NCI-H446 (cell line): ENCODE data around the gene BCL6B.
A peak's percentile ranks its signal among the peaks of the same experiment; 100 is the strongest.
"Not testable (repeated sequence)": the region's sequence is repeated elsewhere in the genome, so short reads cannot be mapped to it uniquely, and the experiment has no call there.

Source experiments
- DNase-seq, 2 experiments: peaks; one replicate each; lab custom pipeline; 2025; lab: John Stamatoyannopoulos, UW

BCL6B gene, protein sequence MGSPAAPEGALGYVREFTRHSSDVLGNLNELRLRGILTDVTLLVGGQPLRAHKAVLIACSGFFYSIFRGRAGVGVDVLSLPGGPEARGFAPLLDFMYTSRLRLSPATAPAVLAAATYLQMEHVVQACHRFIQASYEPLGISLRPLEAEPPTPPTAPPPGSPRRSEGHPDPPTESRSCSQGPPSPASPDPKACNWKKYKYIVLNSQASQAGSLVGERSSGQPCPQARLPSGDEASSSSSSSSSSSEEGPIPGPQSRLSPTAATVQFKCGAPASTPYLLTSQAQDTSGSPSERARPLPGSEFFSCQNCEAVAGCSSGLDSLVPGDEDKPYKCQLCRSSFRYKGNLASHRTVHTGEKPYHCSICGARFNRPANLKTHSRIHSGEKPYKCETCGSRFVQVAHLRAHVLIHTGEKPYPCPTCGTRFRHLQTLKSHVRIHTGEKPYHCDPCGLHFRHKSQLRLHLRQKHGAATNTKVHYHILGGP

DNA sequence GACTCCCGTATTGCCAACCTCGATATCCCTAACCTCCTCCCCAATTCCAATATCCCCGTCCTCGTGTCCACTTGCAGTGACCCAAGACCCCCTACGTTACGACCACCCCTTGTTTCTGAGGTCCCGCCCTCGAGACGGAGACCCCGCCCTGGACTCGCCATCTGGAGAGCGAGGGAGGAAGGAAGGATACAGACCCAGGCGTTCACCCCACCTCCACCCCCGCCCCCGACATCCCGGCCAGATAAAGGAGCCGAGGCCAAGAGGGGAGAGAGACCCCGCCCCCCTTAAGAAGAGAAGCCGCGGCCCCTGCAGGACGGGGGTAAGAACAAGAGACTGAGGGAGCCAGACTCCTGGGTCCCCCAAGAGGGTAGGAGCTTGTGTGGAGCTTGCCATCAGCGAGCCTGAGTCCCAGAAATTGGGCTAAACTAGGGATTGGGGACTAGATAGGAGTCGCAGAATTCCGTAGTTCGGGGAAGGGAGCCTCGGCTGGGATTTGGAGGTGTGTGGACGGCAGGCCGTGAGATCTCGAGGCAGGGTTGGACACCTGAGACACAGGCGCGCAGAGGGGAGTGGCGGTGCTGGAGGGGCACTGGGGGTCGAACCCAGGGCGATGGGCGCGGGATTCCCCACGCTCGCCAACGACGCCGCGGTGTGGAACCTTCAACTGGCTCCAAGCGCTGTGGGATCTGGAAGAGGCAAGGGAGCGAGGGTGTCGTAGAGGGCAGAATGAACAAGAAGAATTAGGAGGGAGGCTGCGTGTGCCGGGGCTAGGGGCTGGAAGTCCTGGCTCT lies at the start of gene BCL6B:
Gene BCL6B, plus strand, starts transcription at position 270 of the 791 bp plus-strand sequence. CDS start 622 bp downstream, outside the sequence.
- no peak for DNase-seq

DNA sequence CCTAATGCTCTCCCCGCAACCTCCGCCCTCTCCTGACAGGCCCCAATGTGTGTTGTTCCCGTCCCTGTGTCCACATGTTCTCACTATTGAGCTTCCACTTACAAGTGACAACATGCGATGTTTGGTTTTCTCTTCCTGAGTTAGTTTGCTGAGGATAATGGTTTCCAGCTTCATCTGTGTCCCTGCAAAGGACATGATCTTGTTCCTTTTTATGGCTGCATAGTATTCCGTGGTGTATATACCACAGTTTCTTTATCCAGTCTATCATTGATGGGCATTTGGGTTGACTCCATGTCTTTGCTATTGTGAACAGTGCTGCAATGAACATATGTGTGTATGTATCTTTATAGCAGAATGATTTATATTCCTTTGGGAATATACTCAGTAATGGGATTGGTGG lies 43.4 kb upstream of the BCL6B start:
- not testable (repeated sequence) for DNase-seq

DNA sequence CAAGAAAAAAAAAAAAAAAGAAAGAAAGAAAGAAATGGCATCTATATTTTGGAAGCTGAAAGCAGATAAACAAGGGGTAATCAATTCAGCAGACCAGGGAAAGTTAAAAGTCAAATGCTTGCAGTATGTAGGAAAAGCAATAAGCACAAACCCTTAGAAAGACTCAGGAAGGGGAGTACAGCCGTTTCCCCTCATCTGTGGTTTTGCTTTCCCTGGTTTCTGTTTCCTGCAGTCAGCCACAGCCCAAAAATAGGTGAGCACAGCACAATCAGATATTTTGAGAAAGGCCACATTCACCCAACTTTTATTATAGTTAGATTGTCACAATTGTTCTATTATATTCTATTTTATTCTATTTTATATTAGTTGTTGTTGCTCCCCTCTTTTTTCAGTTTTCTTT lies 41.4 kb upstream of the BCL6B start:
- DNase-seq = no peak

DNA sequence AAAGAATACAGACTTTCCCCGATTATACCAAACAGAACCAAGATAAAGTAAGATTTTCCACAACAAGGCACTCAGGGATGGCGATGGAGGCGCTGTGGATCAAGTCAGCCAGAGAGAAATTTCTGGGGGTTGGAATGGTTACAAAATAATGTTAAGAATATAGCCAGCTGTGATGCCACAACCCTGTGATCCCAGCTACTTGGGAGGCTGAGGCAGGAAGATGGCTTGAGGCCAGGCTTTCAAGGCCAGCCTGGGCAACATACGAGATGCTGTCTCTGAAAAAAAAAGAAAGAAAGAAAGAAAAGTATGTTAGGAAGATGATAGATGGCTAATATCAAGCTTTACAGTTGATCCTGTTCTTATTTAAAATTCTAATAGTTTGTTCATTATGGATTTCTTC lies 37.6 kb upstream of the BCL6B start:
- no peak for DNase-seq

DNA sequence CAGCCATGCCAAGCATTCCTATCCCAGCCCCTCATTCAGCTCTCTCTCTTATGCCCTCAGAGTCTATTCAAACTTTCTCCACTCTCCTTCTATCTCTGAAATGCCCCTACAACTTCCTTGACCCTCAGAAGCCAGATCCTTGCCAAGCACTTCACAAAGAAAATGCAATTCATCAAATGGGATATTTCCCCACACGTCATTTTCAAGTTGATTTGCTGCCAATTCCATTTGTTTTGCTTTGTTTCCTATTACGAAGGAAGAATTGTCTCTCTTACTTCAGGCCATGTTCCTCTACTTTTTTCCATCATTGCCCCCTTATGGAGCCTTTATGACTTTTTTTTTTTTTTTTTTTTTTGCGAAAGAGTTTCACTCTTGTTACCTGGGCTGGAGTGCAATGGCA lies 36.2 kb upstream of the BCL6B start:
- DNase-seq = no peak

DNA sequence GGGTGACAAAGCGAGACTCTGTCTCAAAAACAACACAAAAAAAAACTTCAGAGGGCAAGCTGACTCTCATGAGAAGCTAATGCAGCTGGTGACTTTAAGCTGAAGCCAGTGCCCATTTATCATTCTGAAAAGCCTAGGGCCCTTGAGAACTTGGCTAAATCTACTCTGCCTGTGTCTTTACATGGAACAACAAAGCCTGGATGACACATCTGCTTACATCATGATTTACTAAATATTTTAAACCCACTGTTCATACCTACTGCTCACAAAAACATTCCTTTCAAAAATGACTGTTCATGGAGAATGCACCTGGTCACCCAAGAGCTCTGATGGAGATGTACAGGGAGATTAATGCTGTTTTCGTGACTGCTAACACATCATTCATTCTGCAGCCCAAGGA lies 33.1 kb upstream of the BCL6B start:
- no peak for DNase-seq

DNA sequence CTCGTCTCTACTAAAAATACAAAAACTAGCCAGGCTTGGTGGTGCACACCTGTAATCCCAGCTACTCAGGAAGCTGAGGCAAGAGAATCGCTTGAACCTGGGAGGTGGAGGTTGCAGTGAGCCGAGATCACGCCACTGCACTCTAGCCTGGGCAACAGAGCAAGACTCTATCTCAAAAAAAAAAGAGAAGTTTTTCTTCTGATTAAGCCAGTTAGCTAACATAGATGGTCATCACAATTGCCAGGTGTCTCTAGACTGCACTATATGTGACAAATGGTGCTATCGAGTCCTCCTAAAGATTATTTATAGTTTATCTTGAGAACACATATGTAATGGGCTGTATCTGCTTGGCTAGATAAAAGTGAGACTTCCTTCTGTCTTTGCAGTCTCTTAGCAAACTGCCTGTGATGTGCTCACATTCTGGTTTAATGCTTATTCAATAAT lies 29.2 kb upstream of the BCL6B start:
- not testable (repeated sequence) for DNase-seq

DNA sequence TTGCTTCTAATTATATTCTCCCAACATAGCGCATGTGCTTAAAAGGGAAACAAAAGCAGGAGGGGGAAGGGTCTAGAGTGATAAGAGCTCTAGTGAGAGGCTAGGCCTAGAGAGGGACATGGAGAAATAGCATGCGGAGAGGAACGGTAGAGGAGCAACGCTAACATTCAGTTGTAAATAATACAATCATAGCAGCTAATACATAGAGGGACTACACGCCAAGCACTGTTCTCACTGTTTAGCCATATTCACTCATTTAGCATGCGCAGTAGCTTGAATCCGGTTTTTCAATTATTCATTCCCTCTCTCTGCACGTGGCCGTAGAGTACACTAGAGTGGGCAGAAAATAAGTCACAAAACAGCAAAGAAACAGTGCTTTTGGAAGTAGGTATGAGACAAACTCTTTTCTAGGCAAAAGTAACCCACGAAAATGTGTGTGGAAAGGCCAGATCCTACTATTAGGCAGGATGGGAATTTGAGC lies 28.7 kb upstream of the BCL6B start:
- DNase-seq = no peak

DNA sequence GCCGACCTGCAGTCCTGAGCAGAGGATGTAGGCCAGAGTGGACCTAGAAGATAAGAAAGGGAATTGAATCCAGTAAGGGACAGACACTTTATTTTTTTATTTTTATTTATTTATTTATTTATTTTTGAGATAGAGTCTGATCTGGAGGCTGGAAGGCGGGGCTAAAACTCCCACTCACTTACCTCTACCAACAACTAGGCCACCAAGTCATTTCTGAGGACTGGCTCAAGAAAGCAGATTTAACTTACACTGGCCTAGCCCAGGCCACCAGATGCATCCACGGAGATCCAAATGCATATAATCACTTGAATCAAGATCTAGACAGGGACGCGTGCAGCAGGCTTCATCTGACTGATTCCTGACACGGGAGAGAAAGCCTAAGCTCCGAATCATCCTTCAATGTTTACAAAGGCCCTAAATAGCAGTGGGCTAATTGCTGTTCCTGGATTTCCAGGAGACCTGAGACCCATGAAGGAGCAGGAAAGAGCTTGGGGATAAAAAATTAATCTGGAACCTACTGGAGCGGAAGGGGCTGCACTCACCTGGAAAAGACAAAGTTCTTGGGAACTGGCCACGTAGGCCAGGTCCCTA lies 28.1 kb upstream of the BCL6B start:
- DNase-seq = no peak

DNA sequence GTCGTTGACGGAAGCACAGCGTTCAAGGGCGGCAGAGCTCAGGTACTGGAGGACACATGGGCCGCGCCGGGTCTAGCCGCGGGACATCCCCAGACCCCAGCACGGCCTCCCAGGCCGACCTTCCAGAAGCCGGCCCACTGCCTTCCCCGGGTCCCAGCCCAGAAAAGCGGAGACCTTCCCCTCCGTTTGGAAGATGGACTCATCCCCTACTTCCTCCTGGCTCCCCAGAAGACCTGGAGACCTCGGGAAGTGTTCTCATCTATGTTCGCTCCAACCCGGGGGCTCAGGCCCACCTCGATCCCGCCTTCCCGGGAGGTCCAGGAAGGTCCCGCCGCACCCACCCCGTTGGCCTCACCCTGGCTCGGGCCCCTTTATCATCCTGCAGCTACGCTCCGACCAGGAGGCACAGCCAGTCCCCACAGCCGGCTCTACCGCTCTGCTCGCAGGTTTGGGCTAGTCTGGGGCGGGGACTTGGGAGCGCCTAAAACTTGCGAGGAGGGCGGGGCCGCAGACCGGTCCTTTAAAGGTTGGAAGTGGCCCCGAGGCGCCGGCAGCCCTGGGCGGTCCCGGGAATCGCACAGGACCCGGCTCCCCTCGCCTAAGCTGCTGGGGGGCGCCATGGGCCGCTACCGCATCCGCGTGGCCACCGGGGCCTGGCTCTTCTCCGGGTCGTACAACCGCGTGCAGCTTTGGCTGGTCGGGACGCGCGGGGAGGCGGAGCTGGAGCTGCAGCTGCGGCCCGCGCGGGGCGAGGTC lies 27.2 kb upstream of the BCL6B start, which contains the start of gene ALOX12:
Gene ALOX12, plus strand, starts transcription at position 550 of the 756 bp plus-strand sequence. Its CDS starts 69 bp downstream, at position 619.
- DNase-seq = no peak

DNA sequence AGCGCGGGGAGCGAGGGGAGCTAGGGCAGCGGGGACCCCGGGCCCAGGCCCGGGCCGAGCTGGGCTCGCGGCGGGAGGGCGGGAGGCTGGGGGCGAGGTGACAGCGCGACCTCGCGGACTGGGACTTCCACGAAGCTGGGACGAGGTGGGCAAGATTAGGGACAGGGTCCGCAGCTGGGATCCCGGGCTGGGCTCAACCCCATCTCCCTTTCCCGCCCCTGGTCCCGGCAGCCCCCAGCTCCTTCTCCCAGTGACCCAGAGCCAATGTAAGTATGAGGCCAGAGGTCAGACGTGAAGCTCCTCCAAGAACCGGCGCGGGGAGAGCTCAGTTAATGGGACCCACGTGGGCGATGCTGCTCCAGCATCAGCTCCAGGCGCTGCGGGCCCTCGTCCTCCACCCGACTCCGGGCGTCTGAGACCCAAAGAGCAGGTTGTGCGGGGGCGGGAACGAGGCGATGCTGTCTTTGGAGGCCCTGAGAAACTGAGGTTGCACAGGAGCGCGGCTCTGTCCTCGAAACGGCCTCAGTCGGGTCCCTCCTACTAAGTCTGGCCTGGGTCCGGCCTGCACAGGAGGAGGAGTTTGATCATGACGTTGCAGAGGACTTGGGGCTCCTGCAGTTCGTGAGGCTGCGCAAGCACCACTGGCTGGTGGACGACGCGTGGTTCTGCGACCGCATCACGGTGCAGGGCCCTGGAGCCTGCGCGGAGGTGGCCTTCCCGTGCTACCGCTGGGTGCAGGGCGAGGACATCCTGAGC lies 26.4 kb upstream of the BCL6B start:
- DNase-seq = no peak

DNA sequence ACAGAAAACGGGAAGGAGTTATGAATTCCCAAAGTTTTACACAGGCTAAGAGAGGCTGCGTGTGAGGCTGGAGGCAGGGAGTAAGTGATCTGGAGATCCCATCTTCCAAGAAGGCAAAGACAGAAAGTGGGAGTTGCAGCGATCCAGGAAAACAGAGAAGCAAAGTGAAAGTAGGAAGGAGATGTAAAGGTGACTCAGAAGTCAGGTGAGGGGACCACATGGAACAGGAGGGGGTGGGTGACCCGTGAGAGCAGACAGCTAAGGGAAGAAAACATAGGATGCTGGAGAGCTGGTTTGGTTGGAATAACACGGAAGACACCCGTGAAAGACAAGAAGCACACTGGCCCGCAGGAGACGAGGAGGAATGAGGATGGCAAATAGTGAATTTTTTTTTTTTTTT lies 25.7 kb upstream of the BCL6B start:
- DNase-seq = no peak

DNA sequence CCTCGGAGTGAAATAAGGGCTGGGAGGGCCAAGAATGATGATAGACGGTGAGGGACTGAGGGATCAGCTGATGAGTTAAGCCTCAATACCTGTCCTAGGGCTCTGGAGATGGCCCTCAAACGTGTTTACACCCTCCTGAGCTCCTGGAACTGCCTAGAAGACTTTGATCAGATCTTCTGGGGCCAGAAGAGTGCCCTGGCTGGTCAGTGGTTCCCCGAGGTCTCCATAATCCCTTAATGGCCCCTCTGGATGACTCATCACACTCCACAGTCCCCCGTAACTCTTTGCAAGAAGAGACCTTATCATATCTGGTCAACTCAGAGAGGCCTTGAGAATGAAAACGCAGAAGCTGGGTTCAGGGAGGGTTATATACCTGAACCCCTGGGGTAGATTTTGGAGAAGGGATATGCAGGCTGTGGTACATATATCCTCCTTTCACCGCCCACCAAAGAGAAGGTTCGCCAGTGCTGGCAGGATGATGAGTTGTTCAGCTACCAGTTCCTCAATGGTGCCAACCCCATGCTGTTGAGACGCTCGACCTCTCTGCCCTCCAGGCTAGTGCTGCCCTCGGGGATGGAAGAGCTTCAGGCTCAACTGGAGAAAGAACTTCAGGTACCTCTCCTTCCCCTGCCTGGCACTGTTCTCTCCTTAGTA lies 23.9 kb upstream of the BCL6B start:
- no peak for DNase-seq

DNA sequence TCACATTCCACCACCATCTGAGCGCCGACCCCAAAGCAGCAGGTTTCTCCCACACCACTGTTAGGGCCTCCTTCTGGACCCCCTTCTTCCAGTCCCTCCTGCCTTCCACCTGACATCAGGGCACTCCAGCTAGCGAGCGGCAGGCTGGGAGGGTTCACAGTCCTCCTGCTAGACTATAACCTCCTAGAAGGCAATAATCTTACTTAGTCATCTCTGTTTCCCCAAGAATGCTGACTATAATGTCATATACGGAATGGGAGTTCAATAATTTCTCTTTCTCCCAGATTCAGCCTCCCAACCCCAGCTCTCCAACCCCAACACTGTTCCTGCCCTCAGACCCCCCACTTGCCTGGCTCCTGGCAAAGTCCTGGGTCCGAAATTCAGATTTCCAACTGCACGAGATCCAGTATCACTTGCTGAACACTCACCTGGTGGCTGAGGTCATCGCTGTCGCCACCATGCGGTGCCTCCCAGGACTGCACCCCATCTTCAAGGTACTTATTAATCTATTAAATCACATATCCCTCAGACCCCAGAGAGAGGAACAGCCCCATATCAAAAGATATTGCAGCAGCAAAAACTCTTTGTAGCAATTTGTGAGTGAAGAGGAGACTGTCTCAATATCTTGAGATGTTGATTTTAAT lies 21.4 kb upstream of the BCL6B start:
- no peak for DNase-seq

DNA sequence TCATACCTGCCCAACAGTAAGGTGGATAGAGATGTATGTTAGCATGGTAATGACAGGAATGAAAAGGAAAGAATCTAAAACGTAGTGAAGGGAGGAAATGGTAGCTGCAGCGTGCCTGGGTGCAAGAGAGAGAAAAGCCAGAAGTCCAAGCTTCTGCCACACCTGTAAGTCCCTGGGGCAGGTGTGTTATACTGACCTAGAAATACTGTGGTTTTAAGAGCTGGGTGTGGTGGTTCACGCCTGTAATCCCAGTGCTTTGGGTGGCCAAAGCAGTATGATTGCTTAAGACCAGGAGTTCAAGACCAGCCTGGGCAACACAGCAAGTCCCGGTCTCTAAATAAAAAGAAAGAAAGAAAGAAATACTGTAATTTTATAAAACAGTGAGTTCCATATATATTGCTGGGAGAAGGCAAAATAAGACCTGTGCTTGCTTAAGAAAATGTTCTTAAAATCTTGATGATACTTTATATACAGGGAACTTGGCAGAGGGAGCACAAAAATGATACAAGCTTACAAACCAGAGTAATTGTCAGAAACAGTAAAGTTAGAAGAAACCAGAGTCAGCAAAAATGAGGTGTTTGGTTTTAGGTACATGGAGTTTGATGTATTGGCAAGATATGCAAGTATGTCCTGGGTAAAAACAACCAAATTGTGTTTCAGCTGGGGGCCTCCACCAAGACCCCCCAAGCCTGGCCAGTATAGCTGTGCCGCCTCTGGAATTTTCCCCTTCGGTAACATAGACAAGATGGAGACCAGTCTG lies 20.4 kb upstream of the BCL6B start:
- no peak for DNase-seq

DNA sequence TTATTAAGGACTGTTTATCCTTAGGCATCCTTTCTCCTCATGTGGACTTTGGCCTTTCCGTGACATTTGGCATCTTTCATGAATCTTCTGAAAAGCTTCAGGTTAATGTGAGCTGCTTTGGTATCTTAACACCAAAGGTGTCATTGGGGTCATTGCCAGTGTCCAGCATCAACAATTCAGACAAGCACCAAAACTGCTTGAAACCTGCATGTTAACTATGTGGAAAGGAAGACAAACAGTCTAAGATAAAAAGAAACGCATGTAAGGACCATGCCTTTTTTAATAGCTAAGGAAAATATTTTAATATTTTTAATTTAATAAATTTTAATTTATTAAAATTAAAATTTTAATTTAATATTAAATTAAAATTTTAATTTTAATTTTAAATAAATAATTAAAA lies 19.1 kb upstream of the BCL6B start:
- no peak for DNase-seq

DNA sequence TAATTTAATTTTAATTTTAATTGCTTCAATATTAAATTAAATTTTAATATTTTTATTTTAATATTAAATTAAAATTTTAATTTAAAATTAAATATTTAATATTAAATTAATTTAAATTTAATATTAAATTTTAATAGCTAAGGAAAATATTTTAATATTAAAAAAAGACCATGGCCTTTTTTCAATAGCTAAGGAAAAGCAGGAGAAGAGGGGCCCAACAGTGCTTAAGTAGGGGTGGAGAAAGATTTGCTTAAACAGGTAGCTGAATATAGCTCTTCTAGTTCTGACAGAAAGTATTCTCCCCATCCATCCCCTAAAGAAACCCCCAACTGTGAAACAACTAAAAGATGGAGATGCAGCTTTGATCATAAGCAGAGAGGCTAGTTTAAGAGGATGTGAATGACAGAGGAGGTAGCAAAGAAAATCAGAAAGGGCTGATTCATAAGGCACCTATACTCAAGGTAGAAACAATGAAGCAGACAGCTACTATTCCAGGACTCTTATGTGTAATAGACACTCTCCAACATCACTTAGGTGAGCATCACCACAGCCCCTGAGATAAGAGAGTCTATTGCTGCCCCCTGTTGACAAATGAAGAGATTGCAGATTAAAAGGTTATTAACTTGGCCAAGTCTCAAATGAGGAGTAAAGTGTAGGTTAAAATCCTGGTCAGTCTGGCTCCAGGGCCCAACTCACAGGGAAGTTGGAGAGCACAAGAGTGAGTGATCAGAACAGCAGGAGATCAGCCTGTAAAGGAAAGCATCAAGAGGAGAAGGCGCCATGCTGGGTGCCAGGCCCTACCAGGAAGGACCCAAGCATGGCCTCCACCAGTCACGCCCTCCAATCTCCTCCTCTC lies 18.2 kb upstream of the BCL6B start:
- DNase-seq = peak; percentile 45 to 67

DNA sequence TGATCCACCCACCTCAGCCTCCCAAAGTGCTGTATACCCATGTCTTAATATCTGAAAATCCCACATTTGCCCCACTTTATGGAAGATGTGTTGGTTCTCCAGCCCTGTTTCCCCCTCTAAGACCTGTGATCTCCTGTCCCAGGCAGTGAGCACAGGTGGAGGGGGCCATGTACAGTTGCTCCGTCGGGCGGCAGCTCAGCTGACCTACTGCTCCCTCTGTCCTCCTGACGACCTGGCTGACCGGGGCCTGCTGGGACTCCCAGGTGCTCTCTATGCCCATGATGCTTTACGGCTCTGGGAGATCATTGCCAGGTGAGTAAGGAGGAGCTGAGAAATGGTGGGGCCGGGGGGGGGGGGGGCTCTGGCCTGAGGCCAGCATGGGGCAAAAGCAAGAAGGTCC lies 17.1 kb upstream of the BCL6B start:
- no peak for DNase-seq
